HAP-1 (cell line): ENCODE results near the gene SUN1.
A peak's percentile ranks its signal among the peaks of the same experiment; 100 is the strongest.

Experiments
- DNase-seq, 2 experiments: peaks; one replicate each; pipeline ENCODE4 v3.0.0-alpha.2; 2016 to 2020; ENCODE audit warnings: low spot score in 2 of 2
- H3K27me3 ChIP-seq: fragments of 250-450 bp; sonication (Bioruptor Pico); 2 replicates; pipeline ENCODE4 v1.5.1; 2020; ENCODE audit warnings: low read depth, mild to moderate bottlenecking, moderate library complexity
- H3K36me3 ChIP-seq: fragments of 250-450 bp; sonication (Bioruptor Pico); replicated peaks from 2 replicates; pipeline ENCODE4 v1.5.1; 2020; ENCODE audit warnings: mild to moderate bottlenecking
- H3K4me1 ChIP-seq: fragments of 250-450 bp; sonication (Bioruptor Pico); 2 replicates; pipeline ENCODE4 v1.5.1; 2020; ENCODE audit warnings: mild to moderate bottlenecking
- H3K4me3 ChIP-seq: fragments of 250-450 bp; sonication (Bioruptor Pico); 2 replicates; pipeline ENCODE4 v1.5.1; 2020; ENCODE audit warnings: mild to moderate bottlenecking, moderate library complexity
- H3K9me3 ChIP-seq: fragments of 250-450 bp; sonication (Bioruptor Pico); 2 replicates; pipeline ENCODE4 v1.5.1; 2020; ENCODE audit warnings: mild to moderate bottlenecking, moderate library complexity
- in situ Hi-C: fragments of 300-500 bp; cut with MboI; formaldehyde crosslinking; loops from 3 replicates; pipeline ENCODE4 v1.14.3; 2020; ENCODE audit warnings: low sequenced_read_pairs, inconsistent platforms, mixed read lengths

SUN1 gene, protein sequence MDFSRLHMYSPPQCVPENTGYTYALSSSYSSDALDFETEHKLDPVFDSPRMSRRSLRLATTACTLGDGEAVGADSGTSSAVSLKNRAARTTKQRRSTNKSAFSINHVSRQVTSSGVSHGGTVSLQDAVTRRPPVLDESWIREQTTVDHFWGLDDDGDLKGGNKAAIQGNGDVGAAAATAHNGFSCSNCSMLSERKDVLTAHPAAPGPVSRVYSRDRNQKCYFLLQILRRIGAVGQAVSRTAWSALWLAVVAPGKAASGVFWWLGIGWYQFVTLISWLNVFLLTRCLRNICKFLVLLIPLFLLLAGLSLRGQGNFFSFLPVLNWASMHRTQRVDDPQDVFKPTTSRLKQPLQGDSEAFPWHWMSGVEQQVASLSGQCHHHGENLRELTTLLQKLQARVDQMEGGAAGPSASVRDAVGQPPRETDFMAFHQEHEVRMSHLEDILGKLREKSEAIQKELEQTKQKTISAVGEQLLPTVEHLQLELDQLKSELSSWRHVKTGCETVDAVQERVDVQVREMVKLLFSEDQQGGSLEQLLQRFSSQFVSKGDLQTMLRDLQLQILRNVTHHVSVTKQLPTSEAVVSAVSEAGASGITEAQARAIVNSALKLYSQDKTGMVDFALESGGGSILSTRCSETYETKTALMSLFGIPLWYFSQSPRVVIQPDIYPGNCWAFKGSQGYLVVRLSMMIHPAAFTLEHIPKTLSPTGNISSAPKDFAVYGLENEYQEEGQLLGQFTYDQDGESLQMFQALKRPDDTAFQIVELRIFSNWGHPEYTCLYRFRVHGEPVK

DNA sequence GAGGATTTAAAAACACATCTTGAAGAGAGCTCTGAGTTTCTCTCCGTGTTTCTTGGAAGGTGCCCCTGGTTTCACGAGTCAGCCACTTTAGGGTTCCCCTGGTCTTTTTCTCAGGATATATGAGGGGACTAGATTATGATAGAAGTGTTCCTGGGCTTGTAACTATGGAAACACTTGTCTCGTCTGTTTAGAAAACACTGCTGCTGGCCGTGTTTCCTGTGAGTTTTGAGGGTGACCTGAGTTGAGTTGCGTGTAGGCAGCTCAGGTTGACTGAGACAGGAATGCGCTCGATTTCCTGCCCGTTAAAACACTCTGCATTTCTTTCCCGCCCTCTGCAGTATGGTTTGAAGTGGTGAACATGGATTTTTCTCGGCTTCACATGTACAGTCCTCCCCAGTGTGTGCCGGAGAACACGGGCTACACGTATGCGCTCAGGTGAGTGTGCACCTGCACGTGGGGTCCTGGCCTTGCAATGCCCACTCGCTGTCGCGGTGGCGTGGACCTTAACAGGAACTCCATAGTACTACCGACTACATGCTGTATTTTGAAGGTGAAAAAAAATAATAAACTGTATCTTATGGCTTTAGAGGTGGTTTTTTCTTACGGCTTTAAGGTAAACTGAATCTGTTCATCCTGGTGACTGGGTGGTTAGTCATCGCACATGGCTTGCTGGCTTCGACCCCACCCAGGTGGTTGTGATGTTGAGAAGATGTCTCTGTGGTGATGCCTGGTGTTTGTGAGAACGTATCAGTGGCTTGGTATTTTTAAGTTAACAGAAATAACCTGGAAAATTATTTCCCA, at the start of gene SUN1:
SUN1 (plus strand) TSS at position 310 of the 801 bp plus-strand sequence; CDS start at position 359, 49 bp downstream.
- Histone ChIP-seq H3K27me3 (no peaks in the 10 kb centered on the region), H3K4me3 (no peak within 1 kb of the TSS), H3K9me3 (no peaks in the 10 kb centered on the region), H3K4me1 (peaks cover 4% of the 10 kb centered on the region; the same call in 1 of the 2 replicates), H3K36me3 (peaks cover 10% of the 10 kb centered on the region)
- DNase-seq, result peak in 1 of 2 experiments; percentile 36
- in situ Hi-C loops, result no loop called here

DNA sequence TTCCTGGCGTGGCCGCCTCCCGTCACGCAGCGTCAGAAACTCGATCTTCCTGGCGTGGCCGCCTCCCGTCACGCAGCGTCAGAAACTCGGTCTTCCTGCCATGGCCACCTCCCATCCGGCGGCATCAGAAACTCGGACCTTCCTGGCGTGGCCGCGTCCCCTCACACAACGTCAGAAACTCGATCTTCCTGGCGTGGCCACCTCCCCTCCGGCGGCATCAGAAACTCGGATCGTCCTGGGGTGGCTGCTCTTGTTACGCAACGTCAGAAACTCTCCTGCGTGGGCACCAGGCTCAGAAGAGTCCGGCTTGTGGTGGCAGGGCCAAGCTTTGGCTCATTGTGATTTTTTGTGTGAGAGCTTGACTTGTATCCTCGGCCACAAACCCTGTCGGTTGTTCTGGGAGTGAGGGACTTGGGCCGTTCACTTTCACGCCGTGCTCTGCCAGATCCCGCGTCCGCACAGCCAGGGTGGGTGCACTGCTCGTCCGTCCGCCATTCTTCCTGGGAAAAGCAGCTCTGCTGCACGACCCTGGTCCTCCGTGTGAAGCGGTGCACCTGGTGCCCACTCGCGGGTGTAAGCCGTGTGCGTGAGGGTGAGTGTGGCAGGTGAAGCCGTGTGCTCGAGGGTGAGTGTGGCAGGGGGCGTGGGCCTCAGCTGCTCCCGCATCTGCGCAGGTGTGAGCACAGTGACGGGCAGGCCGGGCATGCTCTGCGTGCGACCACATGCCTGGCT, 49.4 kb upstream of the SUN1 start:
- Histone ChIP-seq H3K36me3 (peaks cover 64% of the 10 kb centered on the region), H3K4me3 (no peak overlapping the region), H3K27me3 (no peaks in the 10 kb centered on the region), H3K4me1 (no peaks in the 10 kb centered on the region), H3K9me3 (no peaks in the 10 kb centered on the region)
- in situ Hi-C loops, result no loop called here
- DNase-seq, result no peak

GRCh38 chr7:783556-784490, 48.5 kb upstream of the SUN1 start:
- Histone ChIP-seq H3K4me1 (no peaks in the 10 kb centered on the region), H3K27me3 (no peaks in the 10 kb centered on the region), H3K9me3 (no peaks in the 10 kb centered on the region), H3K36me3 (peaks cover 59% of the 10 kb centered on the region), H3K4me3 (no peak overlapping the region)
- DNase-seq, result no peak
- in situ Hi-C loops, result no loop called here

GRCh38 chr7:784971-785370, 47.3 kb upstream of the SUN1 start:
- Histone ChIP-seq H3K4me3 (no peak overlapping the region), H3K9me3 (no peaks in the 10 kb centered on the region), H3K36me3 (peaks cover 48% of the 10 kb centered on the region), H3K27me3 (no peaks in the 10 kb centered on the region), H3K4me1 (no peaks in the 10 kb centered on the region)
- no peak for DNase-seq
- in situ Hi-C loops, result no loop called here

- no peak for DNase-seq
- peaks cover 43% of the 10 kb centered on the region for H3K36me3 ChIP-seq
- H3K9me3 ChIP-seq, result no peaks in the 10 kb centered on the region
- in situ Hi-C loops, result no loop called here
- no peak overlapping the region for H3K4me3 ChIP-seq
- no peaks in the 10 kb centered on the region for H3K27me3 ChIP-seq
- no peaks in the 10 kb centered on the region for H3K4me1 ChIP-seq
Observed at GRCh38 chr7:785416-785815, 46.9 kb upstream of the SUN1 start.

DNA sequence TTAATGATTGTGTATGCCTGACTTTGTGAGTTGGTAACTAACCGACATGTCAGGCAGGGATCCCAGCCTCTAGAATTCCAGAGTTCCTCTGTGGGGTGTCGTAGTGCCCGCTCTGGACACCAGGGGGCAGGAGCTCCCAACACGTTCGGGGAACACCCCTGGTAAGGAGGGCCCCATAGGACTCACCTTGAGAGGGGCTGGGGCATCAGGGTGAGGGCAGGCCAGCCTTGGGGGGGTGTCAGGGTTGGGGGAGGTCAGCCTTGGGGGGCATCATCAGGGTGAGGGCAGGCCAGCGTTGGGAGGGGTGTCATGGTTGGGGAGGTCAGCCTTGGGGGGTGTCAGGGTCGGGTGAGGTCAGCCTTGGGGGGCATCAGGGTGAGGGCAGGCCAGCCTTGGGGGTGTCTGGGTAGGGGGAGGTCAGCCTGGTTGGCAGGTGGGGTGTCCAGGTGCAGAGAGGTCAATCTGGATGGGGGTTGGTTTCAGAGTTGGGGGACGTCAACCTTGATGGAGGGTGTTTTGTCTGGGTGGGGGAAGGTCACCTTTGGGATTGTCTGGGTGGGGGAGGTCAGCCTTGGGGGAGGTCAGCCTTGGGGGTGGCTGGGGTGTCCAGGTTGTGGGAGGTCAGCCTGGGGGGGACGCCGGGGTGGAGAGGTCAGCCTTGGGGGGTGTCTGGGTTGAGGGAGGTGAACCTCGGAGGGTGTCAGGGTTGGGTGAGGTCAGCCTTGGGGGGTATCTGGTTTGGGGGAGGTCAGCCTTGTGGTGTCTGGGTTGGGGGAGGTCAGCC, 45.6 kb upstream of the SUN1 start:
- Histone ChIP-seq H3K36me3 (peaks cover 33% of the 10 kb centered on the region), H3K27me3 (no peaks in the 10 kb centered on the region), H3K4me3 (no peak overlapping the region), H3K9me3 (no peaks in the 10 kb centered on the region), H3K4me1 (no peaks in the 10 kb centered on the region)
- in situ Hi-C loops, result no loop called here
- peak; percentile 40 to 80 for DNase-seq

GRCh38 chr7:787332-788240, 44.7 kb upstream of the SUN1 start:
- H3K9me3 ChIP-seq, result no peaks in the 10 kb centered on the region
- in situ Hi-C loops, result no loop called here
- H3K27me3 ChIP-seq, result no peaks in the 10 kb centered on the region
- H3K36me3 ChIP-seq, result peaks cover 33% of the 10 kb centered on the region
- DNase-seq, result no peak
- no peaks in the 10 kb centered on the region for H3K4me1 ChIP-seq
- H3K4me3 ChIP-seq, result no peak overlapping the region

DNA sequence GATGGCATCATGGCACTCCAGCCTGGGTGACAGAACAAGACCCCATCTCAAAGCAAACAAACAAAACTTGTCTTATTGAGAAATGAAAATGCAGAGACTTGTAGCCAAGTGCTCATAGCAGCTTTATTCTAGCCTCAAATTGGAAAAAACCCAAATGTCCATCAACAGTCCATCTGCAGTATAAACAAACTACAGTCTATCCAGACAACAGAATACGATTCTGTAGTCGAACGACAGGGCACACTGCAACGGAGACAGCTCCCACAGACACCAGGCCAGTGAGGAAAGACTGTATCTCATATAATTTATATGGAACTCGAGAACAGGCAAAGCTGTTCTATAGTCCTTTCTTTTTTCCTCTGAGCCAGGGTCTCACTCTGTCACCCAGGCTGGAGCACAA, 40.8 kb upstream of the SUN1 start:
- Histone ChIP-seq H3K36me3 (peaks cover 9% of the 10 kb centered on the region; the same call in 1 of the 2 replicates), H3K27me3 (no peaks in the 10 kb centered on the region), H3K9me3 (no peaks in the 10 kb centered on the region), H3K4me3 (no peak overlapping the region), H3K4me1 (no peaks in the 10 kb centered on the region)
- in situ Hi-C loops, result no loop called here
- no peak for DNase-seq

DNA sequence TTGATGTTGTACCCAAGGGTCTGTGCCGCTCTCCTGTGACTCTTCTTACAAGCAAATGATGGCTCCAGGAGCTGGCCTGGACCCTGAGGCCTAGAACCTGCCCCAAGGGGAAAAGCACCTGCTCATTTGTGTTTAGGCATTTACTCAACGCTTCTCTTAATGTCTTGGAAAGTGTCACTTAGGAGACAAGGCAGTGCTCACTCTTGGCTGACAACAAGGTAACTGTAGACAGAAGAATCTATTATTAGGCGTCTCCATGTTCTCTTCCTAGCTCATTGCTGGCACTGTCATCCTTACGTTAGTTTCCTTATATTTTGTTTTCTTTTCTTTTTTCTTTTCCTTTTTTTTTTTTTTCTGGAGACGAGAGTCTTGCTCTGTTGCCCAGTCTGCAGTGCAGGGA, 38.1 kb upstream of the SUN1 start:
- DNase-seq, result no peak
- in situ Hi-C loops, result no loop called here
- Histone ChIP-seq H3K27me3 (no peaks in the 10 kb centered on the region), H3K4me1 (no peaks in the 10 kb centered on the region), H3K4me3 (no peak overlapping the region), H3K36me3 (no peaks in the 10 kb centered on the region; the same call in 1 of the 2 replicates), H3K9me3 (no peaks in the 10 kb centered on the region)

- no peak for DNase-seq
- in situ Hi-C loops, result no loop called here
- H3K4me1 ChIP-seq, result no peaks in the 10 kb centered on the region
- no peak overlapping the region for H3K4me3 ChIP-seq
- H3K9me3 ChIP-seq, result no peaks in the 10 kb centered on the region
- no peaks in the 10 kb centered on the region for H3K27me3 ChIP-seq
- H3K36me3 ChIP-seq, result no peaks in the 10 kb centered on the region; the same call in 1 of the 2 replicates
Observed at GRCh38 chr7:794671-795329, 37.5 kb upstream of the SUN1 start.
